HepG2 (cell line): ENCODE measurements around the gene SBK1. TPM values are rescaled to one million over a fixed set of nuclear protein-coding genes. Genes with fewer than 3 reads are reported as not detected.

Experiments used
- ARID3A ChIP-seq: IDR thresholded peaks from 2 replicates; pipeline ENCODE4 v1.6.1; 2012; ENCODE audit warnings: low read depth, low read length, improper control_type of control experiment
- CEBPB ChIP-seq: IDR thresholded peaks from 2 replicates; pipeline ENCODE4 v1.6.1; 2011; ENCODE audit warnings: low read depth, low read length, improper control_type of control experiment, borderline replicate concordance
- ELK4 ChIP-seq: sonication (generic); formaldehyde crosslinking; IDR thresholded peaks from 2 replicates; pipeline ENCODE4 v1.9.0; 2021; ENCODE audit warnings: missing genetic modification reagents, borderline replicate concordance
- IKZF5 ChIP-seq: IDR thresholded peaks from 2 replicates; pipeline ENCODE4 v1.6.1; 2018; ENCODE audit warnings: missing genetic modification reagents, mild to moderate bottlenecking, missing compliant biosample characterization
- KLF12 ChIP-seq: sonication (generic); formaldehyde crosslinking; IDR thresholded peaks from 2 replicates; pipeline ENCODE4 v1.4.0; 2020; ENCODE audit warnings: missing genetic modification reagents, borderline replicate concordance
- MLLT10 ChIP-seq: sonication (generic); formaldehyde crosslinking; IDR thresholded peaks from 2 replicates; pipeline ENCODE4 v1.4.0; 2020; ENCODE audit warnings: missing genetic modification reagents
- PCBP1 ChIP-seq: fragments of 200-400 bp; formaldehyde crosslinking; IDR thresholded peaks from 2 replicates; pipeline ENCODE4 v1.6.1; 2017; ENCODE audit warnings: mild to moderate bottlenecking, low read depth, low read length, borderline replicate concordance
- PRDM4 ChIP-seq: sonication (generic); formaldehyde crosslinking; IDR thresholded peaks from 2 replicates; pipeline ENCODE4 v1.9.0; 2021; ENCODE audit warnings: missing genetic modification reagents, borderline replicate concordance
- RBM22 ChIP-seq: fragments of 200-400 bp; formaldehyde crosslinking; optimal IDR thresholded peaks from 2 replicates; pipeline ENCODE3; 2017; ENCODE audit warnings: mild to moderate bottlenecking, low read length, moderate library complexity
- SIX4 ChIP-seq: sonication (generic); formaldehyde crosslinking; IDR thresholded peaks from 2 replicates; pipeline ENCODE4 v1.4.0; 2020; ENCODE audit warnings: missing genetic modification reagents
- TARDBP ChIP-seq: sonication (generic); formaldehyde crosslinking; IDR thresholded peaks from 2 replicates; pipeline ENCODE4 v1.8.0; 2022; ENCODE audit warnings: mild to moderate bottlenecking, missing genetic modification reagents
- XRCC5 ChIP-seq: fragments of 200-400 bp; formaldehyde crosslinking; optimal IDR thresholded peaks from 2 replicates; pipeline ENCODE3; 2017; ENCODE audit warnings: mild to moderate bottlenecking, low read length
- ZBTB37 ChIP-seq: sonication (generic); formaldehyde crosslinking; IDR thresholded peaks from 2 replicates; pipeline ENCODE4 v1.4.0; 2020; ENCODE audit warnings: mild to moderate bottlenecking, missing genetic modification reagents
- ZNF136 ChIP-seq: sonication (generic); formaldehyde crosslinking; IDR thresholded peaks from 2 replicates; pipeline ENCODE4 v1.8.1; 2022; ENCODE audit warnings: low read depth, mild to moderate bottlenecking, moderate library complexity, missing genetic modification reagents
- ZNF331 ChIP-seq: sonication (generic); formaldehyde crosslinking; IDR thresholded peaks from 2 replicates; pipeline ENCODE4 v1.4.0; 2020; ENCODE audit warnings: missing genetic modification reagents
- ZNF337 ChIP-seq: sonication (generic); formaldehyde crosslinking; IDR thresholded peaks from 2 replicates; pipeline ENCODE4 v1.5.1; 2020; ENCODE audit warnings: missing genetic modification reagents, low read depth, mild to moderate bottlenecking, borderline replicate concordance
- ZNF441 ChIP-seq: sonication (generic); formaldehyde crosslinking; IDR thresholded peaks from 2 replicates; pipeline ENCODE4 v1.7.0; 2021; ENCODE audit warnings: missing genetic modification reagents, borderline replicate concordance
- ZNF501 ChIP-seq: sonication (generic); formaldehyde crosslinking; IDR thresholded peaks from 2 replicates; pipeline ENCODE4 v1.5.1; 2020; ENCODE audit warnings: mild to moderate bottlenecking, moderate library complexity, missing genetic modification reagents
- ZNF616 ChIP-seq: sonication (generic); formaldehyde crosslinking; IDR thresholded peaks from 2 replicates; pipeline ENCODE4 v1.5.0; 2020; ENCODE audit warnings: low read depth, mild to moderate bottlenecking, missing genetic modification reagents
- ZNF672 ChIP-seq: sonication (generic); formaldehyde crosslinking; IDR thresholded peaks from 2 replicates; pipeline ENCODE4 v1.8.1; 2022; ENCODE audit warnings: missing genetic modification reagents
- ZNF7 ChIP-seq: IDR thresholded peaks from 2 replicates; pipeline ENCODE4 v1.6.1; 2016; ENCODE audit warnings: missing biosample characterization, missing genetic modification reagents
- ZSCAN20 ChIP-seq: sonication (generic); formaldehyde crosslinking; IDR thresholded peaks from 2 replicates; pipeline ENCODE4 v1.4.0; 2020; ENCODE audit warnings: missing genetic modification reagents, mild to moderate bottlenecking, borderline replicate concordance
- polyA plus RNA-seq, 8 experiments: library from polyadenylated mRNA; depleted of rRNA in 3 of 8; stranded (reverse) in 7 of 8; unstranded in 1 of 8; fragments of >200 nt; fragmentation: Illumina TruSeq in 4 of 8; extraction: Trizol in 4 of 8; gene quantifications; 2 replicates each; pipeline versions ENCODE4 v1.2.1 to v1.2.3, GENCODE V29; 2011 to 2016; ENCODE audit warnings: low read depth in 4 of 8, missing spikeins in 1 of 8, mixed read lengths in 1 of 8; ENCODE audit not compliant: insufficient read depth in 1 of 8
- total RNA-seq, 5 experiments: library from RNA; depleted of rRNA; stranded (reverse); fragments of >200 nt; fragmentation: Illumina TruSeq; extraction: Trizol; gene quantifications; 2 replicates each; pipeline ENCODE4 v1.2.3, GENCODE V29; 2016; ENCODE audit warnings: low read depth in 1 of 5

The SBK1 gene
- total and polyA plus RNA-seq, 2 of the 13 experiments (the other 11 are each of a cell fraction or from before 2014, with no cell fraction given) = 0.15 to 0.17 TPM

GRCh38 chr16:28324235-28324886 is 32.0 kb downstream of the SBK1 start (continued):
- TF ChIP-seq IKZF5 (CRISPR knock-in tag) (peak; percentile 84), ZNF501 (CRISPR knock-in tag) (peak; percentile 69), SIX4 (CRISPR knock-in tag) (no peak), ZNF616 (no peak), ZNF7 (CRISPR knock-in tag) (no peak), ZSCAN20 (CRISPR knock-in tag) (0 out of 2 replicates have a peak, but pooled peaks have one; percentile 23), ZNF331 (no peak), ZNF136 (CRISPR knock-in tag) (no peak), KLF12 (CRISPR knock-in tag) (no peak), ZBTB37 (CRISPR knock-in tag) (no peak; the same call in 1 of the 2 replicates), MLLT10 (CRISPR knock-in tag) (no peak), ZNF337 (CRISPR knock-in tag) (no peak), PCBP1 (no peak), ZNF441 (no peak), ARID3A (peak; percentile 93), PRDM4 (CRISPR knock-in tag) (no peak), ELK4 (CRISPR knock-in tag) (no peak), TARDBP (no peak; the same call in 1 of the 2 replicates), CEBPB (no peak), XRCC5 (peak; percentile 21), RBM22 (no peak), ZNF672 (CRISPR knock-in tag) (no peak)
